HG03457 (cell line): ENCODE data around the gene RPUSD1.
"Not testable (repeated sequence)": the region's sequence is repeated elsewhere in the genome, so short reads cannot be mapped to it uniquely, and the experiment has no call there.

ENCODE experiments used
- ATAC-seq: cut with Tn5 transposase; IDR thresholded peaks from one replicate; pipeline ENCODE4 v1.9.1; 2021; ENCODE audit warnings: moderate number of reproducible peaks; ENCODE audit not compliant: unreplicated experiment

Gene RPUSD1, protein sequence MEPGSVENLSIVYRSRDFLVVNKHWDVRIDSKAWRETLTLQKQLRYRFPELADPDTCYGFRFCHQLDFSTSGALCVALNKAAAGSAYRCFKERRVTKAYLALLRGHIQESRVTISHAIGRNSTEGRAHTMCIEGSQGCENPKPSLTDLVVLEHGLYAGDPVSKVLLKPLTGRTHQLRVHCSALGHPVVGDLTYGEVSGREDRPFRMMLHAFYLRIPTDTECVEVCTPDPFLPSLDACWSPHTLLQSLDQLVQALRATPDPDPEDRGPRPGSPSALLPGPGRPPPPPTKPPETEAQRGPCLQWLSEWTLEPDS

DNA sequence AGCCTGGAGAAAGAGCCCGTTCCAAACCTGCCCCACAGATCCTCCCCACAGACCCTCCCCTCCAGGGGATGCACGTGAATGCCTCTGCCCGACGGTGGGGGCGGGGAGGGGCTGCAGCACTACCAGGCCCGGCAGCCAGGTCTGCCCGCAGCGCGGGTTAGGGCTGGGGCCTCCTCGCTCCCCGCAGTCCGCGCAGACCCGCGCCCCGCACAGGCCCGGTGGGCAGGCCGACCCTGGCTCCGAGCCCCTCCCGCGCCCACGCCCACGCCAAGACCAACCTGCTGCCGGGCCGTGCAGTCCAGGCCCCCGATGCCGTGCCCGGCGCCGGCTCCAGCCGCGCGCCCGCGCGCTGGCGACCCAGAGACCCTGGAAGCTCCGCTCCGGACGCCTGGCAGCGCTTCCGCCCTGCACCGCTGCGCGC is at the start of gene RPUSD1:
Gene RPUSD1, minus strand, starts transcription at position 404 of the 421 bp plus-strand sequence. CDS start 644 bp downstream, outside the sequence.
- peak; percentile 15 for ATAC-seq

- ATAC-seq: not testable (repeated sequence)
Measured at GRCh38 chr16:836822-837221, 48.6 kb upstream of the RPUSD1 start.

DNA sequence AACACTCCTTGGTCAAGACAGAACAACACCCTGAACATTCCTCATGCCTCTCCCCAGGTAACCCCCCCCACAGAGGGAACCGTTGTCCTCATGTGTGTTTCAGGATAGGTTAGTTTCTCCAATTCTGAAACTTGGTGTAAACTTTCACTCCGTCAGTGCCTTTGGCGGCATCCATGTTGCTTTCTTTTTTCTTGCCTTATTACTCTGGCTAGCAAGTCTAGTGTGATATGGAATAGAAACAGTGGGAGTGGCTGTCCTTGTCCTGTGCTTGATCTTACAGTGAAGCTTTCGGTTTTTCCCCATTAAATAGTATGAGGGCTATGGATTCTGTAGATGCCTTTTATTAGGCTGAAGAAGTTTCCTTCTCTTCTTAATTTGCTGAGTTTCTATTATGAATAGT is 48.0 kb upstream of the RPUSD1 start:
- no peak for ATAC-seq

- no peak for ATAC-seq
Measured at GRCh38 chr16:835373-835772, 47.2 kb upstream of the RPUSD1 start.

GRCh38 chr16:833411-833810 is 45.2 kb upstream of the RPUSD1 start:
- no peak for ATAC-seq

GRCh38 chr16:832652-833336 is 44.6 kb upstream of the RPUSD1 start:
- no peak for ATAC-seq

DNA sequence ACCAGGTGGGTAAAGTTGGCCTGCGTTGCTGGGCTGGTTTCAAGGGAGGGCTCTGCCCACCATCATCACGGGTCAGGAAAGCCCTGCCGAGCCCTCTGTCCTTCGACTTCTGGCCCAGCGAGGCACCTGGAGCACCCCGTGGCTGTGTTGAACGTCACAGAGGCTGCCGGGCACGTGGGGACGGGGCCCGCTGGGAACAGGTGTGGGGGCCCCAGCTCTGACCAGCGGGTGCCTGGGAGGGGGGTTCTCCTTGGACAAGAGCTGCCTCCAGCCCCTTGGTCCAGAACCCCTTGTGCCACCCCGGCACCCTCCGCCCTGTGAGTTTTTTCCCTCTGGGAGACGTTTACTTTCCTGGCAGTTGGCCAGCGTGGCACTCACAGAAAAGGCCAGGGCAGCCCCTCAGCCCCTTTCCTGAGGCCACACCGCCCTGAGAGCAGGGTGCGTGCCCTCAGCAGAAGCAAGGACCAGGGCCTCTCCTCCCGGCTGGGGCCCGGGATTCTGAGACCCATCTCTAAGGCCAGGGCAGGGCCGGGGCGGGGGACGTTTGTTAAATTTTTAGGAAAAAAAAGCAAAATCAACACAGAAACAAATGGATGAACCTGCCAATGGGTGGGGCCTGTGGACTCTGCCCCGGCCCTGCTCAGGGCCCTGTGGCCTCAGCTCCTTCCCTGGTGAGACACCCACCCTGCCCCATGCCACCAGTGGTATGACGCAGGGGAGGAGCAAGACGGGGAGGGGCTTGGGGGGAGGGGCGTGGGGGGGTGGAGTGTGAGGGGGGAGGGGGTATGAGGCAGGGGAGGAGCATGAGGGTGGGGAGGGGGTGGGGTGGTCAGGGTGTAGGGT is 43.6 kb upstream of the RPUSD1 start:
- no peak for ATAC-seq

GRCh38 chr16:830871-831570 is 42.8 kb upstream of the RPUSD1 start:
- ATAC-seq: no peak

DNA sequence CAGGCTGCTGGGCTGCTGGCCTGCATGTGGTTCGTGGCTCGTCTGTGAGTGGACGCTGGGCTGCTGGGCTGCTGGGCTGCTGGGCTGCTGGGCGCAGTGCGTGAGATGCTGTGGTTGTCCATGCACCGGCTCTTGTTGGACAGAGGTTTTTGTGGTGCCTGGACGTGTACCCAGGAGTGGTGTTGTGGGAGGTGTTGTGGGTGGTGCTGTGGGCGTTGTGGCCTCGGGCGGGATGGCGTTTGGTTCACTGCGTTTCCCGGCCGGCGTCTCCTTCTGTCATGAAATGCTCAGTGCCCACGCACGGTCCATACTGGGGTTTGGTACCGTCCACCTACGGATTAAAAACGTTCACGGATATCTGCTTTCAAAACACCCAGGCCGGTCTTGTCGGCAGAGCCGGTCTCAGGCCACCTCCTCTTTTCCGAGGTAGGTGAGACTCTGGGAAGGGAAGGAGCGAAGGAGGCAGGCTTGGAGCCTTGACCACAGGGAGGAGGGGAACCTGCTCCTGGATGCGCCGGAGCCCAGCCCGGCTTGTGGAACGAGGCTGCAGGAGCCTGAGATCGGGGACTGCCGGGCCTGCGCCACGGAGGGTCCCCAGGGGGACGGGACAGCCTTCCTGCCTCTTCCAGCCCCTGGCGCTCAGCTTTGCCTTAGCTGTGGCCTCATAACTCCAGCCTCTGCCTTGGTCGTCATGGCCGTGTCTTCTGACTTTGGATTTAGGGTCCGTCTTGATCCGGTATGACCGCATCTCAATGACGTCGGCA is 42.1 kb upstream of the RPUSD1 start:
- no peak for ATAC-seq

DNA sequence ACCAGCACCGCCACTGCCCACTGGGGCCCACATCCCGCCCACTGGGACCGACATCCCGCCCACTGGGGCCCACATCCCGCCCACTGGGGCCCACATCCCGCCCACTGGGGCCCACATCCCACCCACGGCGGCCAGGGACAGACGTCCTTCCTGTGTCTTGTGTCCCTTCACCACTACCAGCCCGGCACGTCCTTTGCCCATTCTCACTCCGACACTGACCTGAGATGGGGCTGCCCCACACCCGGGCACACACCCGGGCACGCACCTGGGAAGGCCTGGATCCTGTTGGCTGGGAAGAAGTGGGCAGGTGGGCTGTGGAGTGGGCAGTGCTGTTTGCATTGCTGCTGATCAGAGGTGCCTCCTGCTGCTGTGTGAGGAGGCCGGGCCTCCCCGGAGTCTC is 40.7 kb upstream of the RPUSD1 start:
- ATAC-seq: no peak

DNA sequence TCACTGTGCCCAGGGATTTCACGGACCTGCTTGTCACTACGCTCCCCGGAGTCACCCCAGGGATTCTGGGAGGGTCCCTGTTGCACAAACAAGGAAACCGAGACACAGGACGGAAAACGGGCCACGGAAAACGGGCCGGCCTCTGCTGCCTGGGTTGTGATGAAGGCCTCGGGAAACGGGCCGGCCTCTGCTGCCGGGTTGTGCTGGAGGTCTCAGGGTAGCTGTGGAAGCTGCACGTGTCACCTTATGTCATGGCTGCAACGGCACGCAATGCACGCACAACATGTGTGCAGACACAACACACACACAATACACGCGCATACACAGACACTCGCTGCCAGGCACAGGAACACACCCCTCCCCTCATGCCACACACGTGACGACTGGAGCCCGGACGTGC is 39.3 kb upstream of the RPUSD1 start:
- no peak for ATAC-seq

GRCh38 chr16:825341-826061 is 37.3 kb upstream of the RPUSD1 start:
- no peak for ATAC-seq

- ATAC-seq: no peak
Measured at GRCh38 chr16:824601-825000, 36.4 kb upstream of the RPUSD1 start.

- no peak for ATAC-seq
Measured at GRCh38 chr16:824194-824593, 36.0 kb upstream of the RPUSD1 start.

GRCh38 chr16:822909-823297 is 34.7 kb upstream of the RPUSD1 start:
- no peak for ATAC-seq

GRCh38 chr16:822174-822908 is 34.2 kb upstream of the RPUSD1 start:
- ATAC-seq: no peak

DNA sequence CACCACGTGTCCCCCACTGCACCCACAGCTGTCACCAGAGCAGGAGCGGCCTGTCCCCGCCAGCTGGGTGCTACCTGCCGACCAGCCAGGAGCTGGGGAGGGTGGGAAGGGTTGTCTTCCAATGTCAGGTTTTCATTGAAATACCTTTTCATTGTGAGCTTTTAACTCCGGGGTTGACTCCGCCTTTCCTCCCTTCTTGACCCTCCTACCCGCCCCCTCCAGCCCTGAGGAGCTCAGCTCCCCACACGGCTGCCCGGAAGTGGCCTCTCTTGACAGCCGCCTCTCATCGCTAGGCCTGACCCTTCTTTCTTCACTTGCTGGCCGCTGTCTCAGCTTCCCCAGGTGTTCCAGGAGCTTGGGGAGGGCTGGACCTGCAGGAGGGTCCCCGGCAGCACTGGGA is 33.6 kb upstream of the RPUSD1 start:
- no peak for ATAC-seq

DNA sequence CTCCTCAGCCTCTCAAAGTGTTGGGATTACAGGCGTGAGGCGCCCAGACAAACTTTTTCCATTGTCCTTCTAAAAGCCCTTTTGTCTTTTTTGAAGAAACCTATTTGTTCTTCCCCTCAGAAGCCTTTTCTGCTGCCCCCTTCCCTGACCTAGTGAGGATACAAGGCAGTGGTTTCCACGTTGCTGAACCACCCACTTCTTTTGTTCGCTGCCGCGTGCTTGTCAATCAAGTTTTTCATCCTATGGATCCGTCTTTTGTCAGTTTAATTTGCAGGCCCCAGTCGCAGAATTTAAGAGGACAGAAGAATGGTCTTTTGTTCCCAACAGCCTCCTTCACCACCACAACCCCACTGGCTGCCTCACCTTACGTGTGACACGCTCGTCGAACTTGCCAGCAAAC is 32.6 kb upstream of the RPUSD1 start:
- ATAC-seq: no peak

DNA sequence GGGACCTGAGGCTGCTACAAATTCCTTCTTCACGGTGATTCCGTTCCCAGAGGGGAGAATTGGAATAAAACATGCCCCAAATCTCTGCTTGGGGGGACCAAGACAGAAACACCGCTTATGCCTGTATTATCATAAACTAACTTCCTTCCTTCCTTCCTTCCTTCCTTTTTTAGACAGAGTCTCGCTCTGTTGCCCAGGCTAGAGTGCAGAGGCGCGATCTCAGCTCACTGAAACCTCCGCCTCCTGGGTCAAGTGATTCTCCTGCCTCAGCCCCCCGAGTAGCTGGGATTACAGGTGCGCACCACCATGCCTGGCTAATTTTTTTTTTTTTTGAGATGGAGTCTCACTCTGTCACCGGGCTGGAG is 31.8 kb upstream of the RPUSD1 start:
- not testable (repeated sequence) for ATAC-seq
